Cerebellar nuclear complex (tissue), 1 donor: Measurements from ENCODE around the gene SLC22A12.

Source experiments
- DNase-seq, 2 experiments: peaks; one replicate each; lab custom pipeline; 2025; lab: John Stamatoyannopoulos, UW

SLC22A12 gene

GRCh38 chr11:64563966-64564365 lies 27.1 kb upstream of the SLC22A12 start:
- DNase-seq: no peak

DNA sequence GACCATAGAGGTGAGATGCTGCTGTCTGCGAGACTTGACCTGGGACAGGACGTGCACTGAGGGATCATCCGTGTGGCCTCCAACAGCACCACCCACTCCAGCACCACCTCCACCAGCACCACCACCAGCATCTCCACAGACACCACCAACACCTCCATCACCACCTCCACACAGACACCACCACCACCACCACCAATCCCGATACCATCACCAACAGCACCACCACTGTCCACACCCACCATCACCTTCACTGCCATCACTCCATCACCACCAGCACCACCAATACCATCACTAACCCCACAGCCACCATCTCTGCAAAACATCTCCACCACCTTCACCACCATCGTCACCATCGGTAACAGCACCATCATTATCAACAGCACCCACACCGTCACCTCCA lies 26.6 kb upstream of the SLC22A12 start:
- DNase-seq: no peak

GRCh38 chr11:64564947-64565889 lies 25.8 kb upstream of the SLC22A12 start:
- no peak for DNase-seq

DNA sequence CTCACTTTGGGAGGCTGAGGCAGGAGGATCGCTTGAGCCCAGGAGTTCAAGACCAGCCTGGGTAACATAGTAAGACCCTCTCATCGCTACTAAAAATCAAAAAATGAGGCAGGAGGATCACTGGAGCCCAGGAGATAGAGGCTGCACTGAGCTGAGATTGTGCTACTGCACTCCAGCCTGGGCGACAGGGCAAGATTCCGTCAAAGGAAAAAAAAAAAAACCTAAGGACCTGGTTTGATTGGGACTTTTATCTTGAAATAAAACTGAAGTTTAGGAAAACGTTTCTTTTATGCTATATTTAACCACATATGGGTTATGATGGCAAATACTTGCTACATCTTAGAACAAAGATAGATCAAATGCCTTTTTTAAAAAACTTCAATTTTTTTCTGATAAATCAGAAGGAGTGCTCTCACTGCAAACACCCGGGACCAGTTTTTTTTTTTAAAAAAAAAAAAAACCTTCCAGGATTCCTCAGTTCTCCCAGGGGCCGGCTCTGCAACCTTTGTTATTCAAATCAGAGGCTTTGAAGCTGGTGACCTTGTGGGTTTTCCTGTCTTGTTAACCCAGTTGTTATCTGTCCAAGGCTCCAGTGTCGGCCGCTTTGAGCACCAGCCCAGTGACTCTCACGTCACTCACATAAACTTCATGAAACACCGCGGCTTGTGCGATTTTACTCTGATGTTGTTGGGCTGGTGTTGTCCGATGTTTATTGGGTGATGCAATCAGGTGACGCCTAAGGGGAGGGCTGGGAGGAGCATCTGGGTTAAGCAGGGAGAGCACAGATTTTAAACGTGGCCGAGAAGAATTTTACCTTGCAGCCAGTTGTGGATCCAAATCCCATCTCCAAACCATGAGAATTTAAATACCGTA lies 24.7 kb upstream of the SLC22A12 start:
- DNase-seq: peak in 1 of 2 experiments; percentile 36

DNA sequence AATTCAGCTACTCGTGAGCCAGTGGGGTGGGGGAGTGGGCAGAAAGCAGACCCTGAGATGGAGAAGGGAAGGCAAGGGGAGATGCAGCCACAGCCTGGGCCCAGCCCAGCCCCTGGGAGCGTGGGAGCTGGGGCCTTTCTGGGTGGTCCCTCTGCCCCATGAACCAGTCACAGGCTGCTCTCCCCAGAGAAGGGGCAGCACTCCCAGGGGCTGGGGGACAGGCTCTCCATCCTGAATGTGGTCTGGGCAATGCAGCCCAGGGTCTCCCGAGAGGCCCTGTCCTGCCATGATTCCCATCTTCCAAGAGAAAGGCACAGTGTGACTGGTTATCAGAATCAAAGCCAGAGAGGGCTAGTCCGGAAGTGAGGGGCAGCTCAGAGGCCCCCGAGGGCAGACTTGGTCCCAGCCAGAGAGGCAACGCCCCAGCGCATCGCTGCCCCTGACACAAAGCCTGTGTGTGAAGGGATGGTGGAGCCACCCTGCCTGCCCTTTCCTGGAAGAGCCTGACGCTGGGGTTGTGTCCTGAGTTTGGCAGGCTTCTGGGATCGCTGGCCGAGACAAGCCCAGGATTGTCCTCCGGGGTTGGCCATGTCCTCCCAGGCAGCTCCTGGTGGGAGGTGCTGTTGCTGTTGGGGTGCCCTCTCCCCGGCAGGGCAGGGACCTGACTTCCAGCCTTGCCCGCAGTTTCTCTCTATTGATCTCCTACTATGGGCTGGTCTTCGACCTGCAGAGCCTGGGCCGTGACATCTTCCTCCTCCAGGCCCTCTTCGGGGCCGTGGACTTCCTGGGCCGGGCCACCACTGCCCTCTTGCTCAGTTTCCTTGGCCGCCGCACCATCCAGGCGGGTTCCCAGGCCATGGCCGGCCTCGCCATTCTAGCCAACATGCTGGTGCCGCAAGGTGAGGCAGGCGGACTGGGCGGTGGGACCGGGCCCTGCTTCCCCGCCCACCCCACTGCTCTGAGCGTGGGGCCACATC lies 23.8 kb upstream of the SLC22A12 start:
- DNase-seq: no peak

GRCh38 chr11:64568041-64568571 lies 22.9 kb upstream of the SLC22A12 start:
- DNase-seq: no peak

DNA sequence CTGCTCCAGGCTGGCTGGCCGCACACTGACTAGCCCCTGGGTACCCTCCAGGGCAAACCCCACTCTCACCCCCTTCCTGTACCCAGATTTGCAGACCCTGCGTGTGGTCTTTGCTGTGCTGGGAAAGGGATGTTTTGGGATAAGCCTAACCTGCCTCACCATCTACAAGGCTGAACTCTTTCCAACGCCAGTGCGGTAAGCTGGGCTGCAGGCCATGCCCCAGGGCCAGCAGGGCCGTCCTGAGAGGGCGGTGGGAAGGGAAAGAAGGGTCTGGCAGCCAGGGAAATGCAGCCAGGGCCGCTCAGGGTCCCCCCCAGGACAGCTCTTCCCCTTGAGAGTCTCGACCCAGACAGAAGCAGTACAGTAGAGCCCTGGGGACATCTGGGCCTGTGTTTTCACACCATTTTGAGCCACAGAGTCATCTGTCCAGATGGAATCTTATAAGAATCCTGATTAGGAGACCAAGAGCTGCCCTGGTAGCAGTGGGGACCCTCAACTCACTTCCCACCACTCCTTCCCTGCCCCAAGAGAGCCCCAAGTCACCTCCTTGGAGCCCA lies 22.4 kb upstream of the SLC22A12 start:
- DNase-seq: no peak

- no peak for DNase-seq
Measured at GRCh38 chr11:64569300-64569970, 21.6 kb upstream of the SLC22A12 start.

DNA sequence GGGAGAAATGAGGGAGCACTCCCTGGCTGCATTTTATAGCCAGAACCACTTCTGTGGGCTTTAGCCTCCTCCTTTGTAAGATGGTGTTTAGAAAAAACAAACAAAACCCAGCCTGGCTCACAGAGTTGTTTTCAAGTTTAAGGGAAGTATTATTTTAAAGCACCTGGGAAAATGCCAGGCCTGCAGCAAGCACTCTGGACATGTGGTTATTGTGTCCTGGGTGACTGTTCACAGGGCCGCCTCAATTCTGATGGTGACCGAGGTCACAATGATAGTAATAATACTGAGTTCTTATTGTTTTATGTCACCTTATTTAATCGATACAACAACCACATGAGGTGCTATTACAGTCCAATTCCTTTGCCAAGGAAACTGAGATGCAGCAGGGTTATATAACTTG lies 20.7 kb upstream of the SLC22A12 start:
- DNase-seq: no peak

GRCh38 chr11:64571050-64571409 lies 20.0 kb upstream of the SLC22A12 start:
- no peak for DNase-seq

GRCh38 chr11:64571410-64572091 lies 19.5 kb upstream of the SLC22A12 start:
- DNase-seq: no peak

GRCh38 chr11:64572143-64572542 lies 18.9 kb upstream of the SLC22A12 start:
- DNase-seq: no peak

DNA sequence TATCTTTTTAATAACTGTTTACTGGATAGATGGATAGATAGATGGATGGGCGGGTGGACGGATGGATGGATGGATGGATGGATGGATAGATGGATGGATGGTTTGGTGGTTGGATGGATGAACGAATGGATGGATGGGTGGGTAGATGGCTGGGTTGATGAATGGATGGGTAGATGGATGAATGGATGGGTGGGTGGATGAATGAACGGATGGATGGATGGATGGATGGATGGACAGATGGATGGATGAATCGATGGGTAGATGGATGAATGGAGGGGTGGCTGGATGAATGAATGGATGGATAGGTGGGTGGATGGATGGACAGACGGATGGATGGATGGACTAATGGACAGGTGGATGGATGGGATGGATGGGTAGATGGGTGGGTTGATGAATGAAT lies 13.8 kb upstream of the SLC22A12 start:
- no peak for DNase-seq

DNA sequence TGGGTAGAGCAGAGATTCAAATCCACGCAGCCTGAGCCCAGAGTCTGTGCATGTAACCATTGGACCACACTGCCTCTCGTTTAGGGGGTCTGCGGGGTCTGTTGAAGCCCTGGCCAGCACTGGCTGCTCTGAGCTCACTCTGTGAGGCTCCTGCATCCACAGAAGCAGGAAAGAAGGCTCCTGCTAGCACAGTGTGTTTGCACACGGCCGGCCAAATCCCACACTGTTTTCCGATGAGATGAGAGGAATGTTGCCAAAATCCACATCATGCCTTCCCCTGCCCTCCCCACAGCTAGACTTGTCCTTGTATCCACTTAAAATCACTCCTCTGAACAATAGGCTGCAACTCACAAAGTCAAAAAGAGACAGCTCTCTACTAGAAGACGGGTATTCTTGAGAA lies 10.6 kb upstream of the SLC22A12 start:
- peak; percentile 54 to 84 for DNase-seq

- no peak for DNase-seq
Measured at GRCh38 chr11:64581057-64581523, 9.9 kb upstream of the SLC22A12 start.

DNA sequence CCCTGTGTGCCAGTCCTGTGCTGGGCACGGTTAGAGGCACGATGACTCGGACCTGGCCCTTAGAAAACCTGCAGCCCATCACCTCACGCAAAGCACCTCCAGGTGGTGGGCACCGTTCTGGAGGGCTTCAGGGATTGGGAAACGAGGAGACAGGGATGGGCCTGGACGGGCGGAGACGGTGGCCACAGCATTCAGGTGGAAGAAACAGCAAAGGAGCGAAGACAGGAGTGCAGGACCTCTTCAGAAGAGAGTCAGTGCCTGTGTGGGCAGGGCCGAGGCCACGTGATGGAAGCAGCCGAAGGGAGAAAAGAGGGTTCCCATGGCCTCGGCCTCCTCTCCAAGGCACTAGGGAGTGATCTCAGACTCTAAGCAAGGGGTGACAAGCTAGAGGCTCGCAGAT lies 8.1 kb upstream of the SLC22A12 start:
- no peak for DNase-seq

DNA sequence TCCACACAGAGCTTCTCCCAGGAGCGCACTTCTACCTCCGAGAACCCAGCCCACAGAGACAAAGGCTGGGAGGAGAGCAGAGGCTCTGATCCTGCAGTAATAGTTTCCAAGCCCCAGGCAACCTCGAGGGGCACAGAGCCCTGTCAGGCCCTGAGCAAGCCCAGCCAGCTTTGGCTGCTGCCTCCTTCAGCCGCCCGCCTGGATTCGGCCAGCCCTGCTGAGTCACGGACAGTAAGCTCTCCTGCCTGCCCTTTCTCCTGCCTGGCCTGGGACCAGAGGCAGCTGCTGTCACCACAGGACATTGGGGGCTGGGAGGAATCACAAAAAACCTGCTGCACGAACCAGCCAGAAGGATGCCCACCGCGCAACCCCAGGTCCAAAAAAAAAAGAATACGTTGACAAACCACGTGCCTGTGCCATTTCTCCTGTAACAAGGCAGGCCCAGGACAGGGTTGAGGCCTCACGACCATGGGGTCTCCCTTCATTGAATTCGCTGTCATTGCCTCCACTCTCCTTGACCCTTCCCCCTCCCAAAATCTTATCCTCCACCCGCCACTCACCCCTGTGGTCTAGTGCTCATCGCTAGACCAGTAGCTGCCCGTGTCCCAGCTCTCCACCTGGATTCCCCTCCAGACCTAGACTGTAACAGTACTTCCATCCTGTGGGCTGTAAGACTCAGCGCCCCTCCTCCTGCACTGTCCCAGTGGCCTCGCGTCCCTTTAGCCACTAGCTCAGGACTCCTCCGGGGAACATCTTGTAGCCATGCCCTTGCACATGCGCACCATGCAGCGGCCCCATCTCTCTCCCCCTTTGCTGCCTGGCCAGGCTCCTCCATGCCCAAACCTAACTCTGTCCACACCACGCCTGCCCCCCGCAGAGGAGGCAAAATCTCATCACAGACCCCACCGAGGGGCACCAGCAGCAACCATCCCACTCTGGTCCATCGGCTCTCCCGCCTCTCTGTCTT lies 7.4 kb upstream of the SLC22A12 start:
- peak in 1 of 2 experiments; percentile 49 for DNase-seq

- no peak for DNase-seq
Measured at GRCh38 chr11:64585150-64585549, 5.9 kb upstream of the SLC22A12 start.

DNA sequence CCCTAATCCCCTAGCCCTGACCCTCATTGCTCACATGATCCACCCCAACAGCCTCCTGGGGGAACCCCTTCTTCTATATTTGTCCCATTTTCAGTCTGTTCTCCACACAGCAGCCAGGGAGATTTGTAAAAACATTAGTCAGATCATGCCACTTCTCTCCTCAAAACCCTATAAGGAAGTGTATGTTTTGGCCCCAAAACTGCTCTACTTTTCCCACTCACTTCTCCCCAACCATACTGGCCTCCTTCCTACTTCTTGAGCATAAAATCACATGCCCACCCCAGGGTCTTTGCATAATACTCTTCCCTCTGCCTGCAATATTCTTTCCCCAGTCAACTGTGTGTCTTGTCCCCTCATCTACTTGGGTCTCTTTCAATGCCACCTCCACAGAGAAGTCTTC lies 4.7 kb upstream of the SLC22A12 start:
- no peak for DNase-seq
